ENCODE measurements around the gene ALDH1L2.

The ALDH1L2 gene

DNA sequence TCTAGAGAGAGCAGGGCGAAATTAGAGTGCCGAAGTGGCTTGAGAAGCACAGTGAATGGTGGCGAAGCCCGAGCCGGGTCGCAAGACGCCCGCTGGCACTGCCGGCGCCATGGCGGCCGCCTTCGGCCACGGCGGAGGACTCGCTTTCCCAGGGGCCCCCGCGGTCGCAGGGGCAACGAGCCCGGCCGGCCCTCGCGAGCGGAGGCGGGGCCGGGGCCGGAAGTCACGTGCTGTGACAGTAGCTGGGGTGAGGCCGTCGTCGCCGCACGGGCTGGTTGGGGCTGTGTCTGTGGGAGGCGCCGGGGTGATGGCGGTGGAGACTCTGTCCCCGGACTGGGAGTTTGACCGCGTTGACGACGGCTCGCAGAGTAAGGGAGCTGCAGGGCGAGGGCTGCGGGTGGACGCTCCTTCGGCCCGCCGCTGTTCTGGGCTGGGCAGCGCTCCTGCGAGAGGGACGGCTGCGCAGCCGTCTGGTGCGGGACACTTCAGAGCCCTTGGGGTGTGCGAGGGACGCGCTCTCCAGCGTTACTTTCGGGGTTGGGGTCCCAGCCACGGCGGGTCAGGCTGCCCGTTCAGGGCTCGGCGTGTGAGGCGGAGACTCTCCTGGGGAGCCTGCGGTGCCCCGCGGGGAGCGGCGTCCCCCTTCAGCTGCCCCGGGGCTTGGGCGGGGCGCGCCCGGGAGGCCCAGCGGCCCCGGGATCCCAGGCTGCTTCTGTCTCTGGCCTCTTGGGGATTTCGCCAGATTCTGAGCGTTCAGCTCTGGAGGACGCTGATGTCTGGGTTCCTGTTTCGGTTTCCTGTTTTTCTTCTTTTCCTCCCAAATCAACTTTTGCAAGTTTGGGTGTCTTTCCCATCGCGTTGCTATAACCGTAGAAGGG lies 23.5 kb upstream of the ALDH1L2 start, which contains the start of gene WASHC4:
TSS of gene WASHC4 (plus strand) at position 238 of the 878 bp plus-strand sequence. CDS start at position 308, 70 bp downstream.
- in situ Hi-C loops (cut with MboI; ENCODE audit: low sequenced_read_pairs, unreplicated experiment): no loop called here
- DNase-seq (ENCODE audit: low spot score): peak; percentile 98

GRCh38 chr12:105107171-105107493 lies 22.9 kb upstream of the ALDH1L2 start:
- in situ Hi-C loops (cut with MboI; ENCODE audit: low sequenced_read_pairs, unreplicated experiment): no loop called here
- peak; percentile 26 for DNase-seq (ENCODE audit: low spot score)
- TF ChIP-seq, protein P1, sequence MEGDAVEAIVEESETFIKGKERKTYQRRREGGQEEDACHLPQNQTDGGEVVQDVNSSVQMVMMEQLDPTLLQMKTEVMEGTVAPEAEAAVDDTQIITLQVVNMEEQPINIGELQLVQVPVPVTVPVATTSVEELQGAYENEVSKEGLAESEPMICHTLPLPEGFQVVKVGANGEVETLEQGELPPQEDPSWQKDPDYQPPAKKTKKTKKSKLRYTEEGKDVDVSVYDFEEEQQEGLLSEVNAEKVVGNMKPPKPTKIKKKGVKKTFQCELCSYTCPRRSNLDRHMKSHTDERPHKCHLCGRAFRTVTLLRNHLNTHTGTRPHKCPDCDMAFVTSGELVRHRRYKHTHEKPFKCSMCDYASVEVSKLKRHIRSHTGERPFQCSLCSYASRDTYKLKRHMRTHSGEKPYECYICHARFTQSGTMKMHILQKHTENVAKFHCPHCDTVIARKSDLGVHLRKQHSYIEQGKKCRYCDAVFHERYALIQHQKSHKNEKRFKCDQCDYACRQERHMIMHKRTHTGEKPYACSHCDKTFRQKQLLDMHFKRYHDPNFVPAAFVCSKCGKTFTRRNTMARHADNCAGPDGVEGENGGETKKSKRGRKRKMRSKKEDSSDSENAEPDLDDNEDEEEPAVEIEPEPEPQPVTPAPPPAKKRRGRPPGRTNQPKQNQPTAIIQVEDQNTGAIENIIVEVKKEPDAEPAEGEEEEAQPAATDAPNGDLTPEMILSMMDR (IDR thresholded peaks at IDR 0.05; ENCODE audit: borderline replicate concordance, control extremely low read depth, extremely low read depth, insufficient read depth, missing control alignments): no peak

More for the DNA sequence above, 23.5 kb upstream of the ALDH1L2 start, which contains the start of gene WASHC4:
- TF ChIP-seq, protein P1 (IDR thresholded peaks at IDR 0.05; ENCODE audit: borderline replicate concordance, control extremely low read depth, extremely low read depth, insufficient read depth, missing control alignments): no peak

- DNase-seq (ENCODE audit: low spot score): no peak
- in situ Hi-C loops (cut with MboI; ENCODE audit: low sequenced_read_pairs, unreplicated experiment): no loop called here
- TF ChIP-seq, protein P1 (IDR thresholded peaks at IDR 0.05; ENCODE audit: borderline replicate concordance, control extremely low read depth, extremely low read depth, insufficient read depth, missing control alignments): no peak
Observed at GRCh38 chr12:105106621-105107020, 22.4 kb upstream of the ALDH1L2 start.

GRCh38 chr12:105104762-105105161 lies 20.5 kb upstream of the ALDH1L2 start:
- TF ChIP-seq, protein P1 (IDR thresholded peaks at IDR 0.05; ENCODE audit: borderline replicate concordance, control extremely low read depth, extremely low read depth, insufficient read depth, missing control alignments): no peak
- DNase-seq (ENCODE audit: low spot score): no peak
- in situ Hi-C loops (cut with MboI; ENCODE audit: low sequenced_read_pairs, unreplicated experiment): no loop called here

GRCh38 chr12:105102673-105103072 lies 18.4 kb upstream of the ALDH1L2 start:
- TF ChIP-seq, protein P1 (IDR thresholded peaks at IDR 0.05; ENCODE audit: borderline replicate concordance, control extremely low read depth, extremely low read depth, insufficient read depth, missing control alignments): no peak
- in situ Hi-C loops (cut with MboI; ENCODE audit: low sequenced_read_pairs, unreplicated experiment): no loop called here
- no peak for DNase-seq (ENCODE audit: low spot score)

DNA sequence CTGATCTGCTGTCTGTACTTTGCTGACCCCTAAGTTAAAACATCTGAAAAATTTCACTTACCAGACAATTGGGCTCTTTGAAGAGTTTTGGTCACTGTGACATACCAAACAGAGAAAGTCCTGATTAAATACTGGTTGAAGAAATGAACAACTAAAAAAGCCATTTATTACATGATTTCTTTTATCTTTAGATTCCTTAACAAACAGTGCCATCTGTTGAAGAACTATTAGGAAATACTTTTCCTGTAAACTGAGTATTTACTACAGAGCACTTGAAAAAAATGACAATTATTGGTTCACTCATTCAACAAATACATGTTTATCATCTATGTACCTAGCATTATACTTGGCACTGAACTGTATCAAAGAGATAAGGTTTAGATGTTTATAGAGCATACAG lies 16.7 kb upstream of the ALDH1L2 start:
- in situ Hi-C loops (cut with MboI; ENCODE audit: low sequenced_read_pairs, unreplicated experiment): no loop called here
- TF ChIP-seq, protein P1 (IDR thresholded peaks at IDR 0.05; ENCODE audit: borderline replicate concordance, control extremely low read depth, extremely low read depth, insufficient read depth, missing control alignments): no peak
- DNase-seq (ENCODE audit: low spot score): no peak

Measured in GM13976 (cell line).